B cell (primary cell): ENCODE measurements around the gene UBA3. TPM values are rescaled to one million over a fixed set of nuclear protein-coding genes. Genes with fewer than 3 reads are reported as not detected.

Source experiments
- ATAC-seq: fragments of 200-7000 bp; cut with Tn5 transposase; one replicate; pipeline ENCODE4 v1.10.0; 2021; ENCODE audit warnings: low read depth, mild to moderate bottlenecking, moderate number of reproducible peaks, moderate library complexity
- CTCF ChIA-PET: fragments of 350-600 bp; sonication (Branson Sonifier 250); formaldehyde crosslinking; loops from one replicate; lab custom pipeline; 2021; ENCODE audit warnings: antibody characterized with exemption, inconsistent platforms; lab: Charles Lee
- POLR2A ChIA-PET: fragments of 350-600 bp; sonication (Branson Sonifier 250); formaldehyde crosslinking; loops from one replicate; lab custom pipeline; 2021; ENCODE audit warnings: antibody characterized with exemption; lab: Charles Lee
- DNase-seq: peaks from one replicate; pipeline ENCODE4 v3.0.0; 2013
- H2AFZ ChIP-seq: 2 replicates; pipeline ENCODE4 v1.6.1; 2012; ENCODE audit warnings: mild to moderate bottlenecking, low read depth, low read length; ENCODE audit not compliant: insufficient read depth, poor library complexity, severe bottlenecking
- H3K27ac ChIP-seq, 2 donors: 1 replicate in 1 of 2; 2 replicates in 1 of 2; pipeline ENCODE4 v1.5.1; 2012 to 2013; ENCODE audit warnings: low read length in 2 of 2, mild to moderate bottlenecking in 2 of 2, moderate library complexity in 1 of 2
- H3K27me3 ChIP-seq, 4 experiments: fragments of 200-600 bp in 1 of 4; sonication (generic) in 1 of 4; replicated peaks in 1 of 4; 1 replicate in 2 of 4; 2 replicates in 2 of 4; pipeline versions ENCODE4 v1.6.1 to v1.7.0; 2013 to 2016; ENCODE audit warnings: low read length in 3 of 4, mild to moderate bottlenecking in 2 of 4, mixed read lengths in 1 of 4, moderate library complexity in 1 of 4; ENCODE audit not compliant: insufficient read depth in 4 of 4, control insufficient read depth in 3 of 4; ENCODE audit errors: control extremely low read depth in 1 of 4
- H3K36me3 ChIP-seq, 2 experiments: replicated peaks in 1 of 2; 1 replicate in 1 of 2; 2 replicates in 1 of 2; pipeline versions ENCODE4 v1.6.1 to v1.7.1; 2013; ENCODE audit warnings: low read length in 1 of 2; ENCODE audit not compliant: insufficient read depth in 2 of 2, control insufficient read depth in 1 of 2; ENCODE audit errors: control extremely low read depth in 1 of 2, extremely low read depth in 1 of 2
- H3K4me1 ChIP-seq, 2 donors: fragments of 200-600 bp in 1 of 2; sonication (generic) in 1 of 2; 1 replicate in 1 of 2; 2 replicates in 1 of 2; pipeline versions ENCODE4 v1.5.1 to v1.6.1; 2013 to 2017; ENCODE audit warnings: low read length in 2 of 2; ENCODE audit not compliant: control insufficient read depth in 2 of 2, insufficient read depth in 2 of 2
- H3K4me2 ChIP-seq: replicated peaks from 2 replicates; pipeline ENCODE3; 2012; ENCODE audit warnings: mild to moderate bottlenecking, low read depth, low read length; ENCODE audit not compliant: poor library complexity, severe bottlenecking
- H3K4me3 ChIP-seq, 5 experiments: fragments of 200-600 bp in 1 of 5; sonication (generic) in 1 of 5; 1 replicate in 3 of 5; 2 replicates in 2 of 5; pipeline versions ENCODE4 v1.5.1 to v1.7.0; 2011 to 2016; ENCODE audit warnings: low read length in 4 of 5, mild to moderate bottlenecking in 4 of 5, low read depth in 2 of 5, control low read depth in 1 of 5, moderate library complexity in 1 of 5; ENCODE audit not compliant: insufficient read depth in 1 of 5; ENCODE audit errors: control extremely low read depth in 1 of 5, extremely low read depth in 1 of 5
- H3K79me2 ChIP-seq: fragments of 200-600 bp; sonication (generic); one replicate; pipeline ENCODE4 v1.6.0; 2016; ENCODE audit warnings: low read length; ENCODE audit not compliant: control insufficient read depth, insufficient read depth
- H3K9ac ChIP-seq: fragments of 200-600 bp; sonication (generic); 2 replicates; pipeline ENCODE4 v1.6.1; 2017; ENCODE audit warnings: mild to moderate bottlenecking, low read length, moderate library complexity
- H3K9me3 ChIP-seq, 3 donors: one replicate each; pipeline versions ENCODE4 v1.6.1 to v1.7.1; 2013; ENCODE audit warnings: low read length in 2 of 3; ENCODE audit not compliant: control insufficient read depth in 2 of 3, insufficient read depth in 1 of 3; ENCODE audit errors: control extremely low read depth in 1 of 3
- H4K20me1 ChIP-seq: 2 replicates; pipeline ENCODE4 v1.6.0; 2012; ENCODE audit warnings: mild to moderate bottlenecking, low read length; ENCODE audit not compliant: insufficient read depth, control insufficient read depth, poor library complexity, severe bottlenecking
- H3K27ac Mint-ChIP-seq: one replicate; pipeline ENCODE4 v1.8.0; 2021; ENCODE audit warnings: mixed read lengths
- H3K27me3 Mint-ChIP-seq: one replicate; pipeline ENCODE4 v1.8.0; 2021; ENCODE audit warnings: mixed read lengths
- H3K4me1 Mint-ChIP-seq: one replicate; pipeline ENCODE4 v1.8.0; 2021; ENCODE audit warnings: mixed read lengths
- H3K4me3 Mint-ChIP-seq: one replicate; pipeline ENCODE4 v1.8.0; 2021; ENCODE audit warnings: mixed read lengths
- H3K9me3 Mint-ChIP-seq: one replicate; pipeline ENCODE4 v1.8.0; 2022; ENCODE audit warnings: mixed read lengths; ENCODE audit not compliant: insufficient read depth
- CTCF ChIP-seq: fragments of 200-600 bp; IDR thresholded peaks from one replicate; pipeline ENCODE4 v1.8.0; 2022; ENCODE audit warnings: antibody characterized with exemption, mild to moderate bottlenecking
- EZH2 ChIP-seq: IDR thresholded peaks from 2 replicates; pipeline ENCODE4 v1.6.1; 2012; ENCODE audit warnings: borderline replicate concordance, low read depth, mild to moderate bottlenecking, moderate library complexity, low read length; ENCODE audit not compliant: insufficient read depth, poor library complexity, severe bottlenecking
- WGBS: methylation state at CpG from one replicate; pipeline ENCODE4 v1.1.5; 2013; ENCODE audit warnings: missing lambda C conversion rate; ENCODE audit not compliant: insufficient coverage; 5-methylcytosine and 5-hydroxymethylcytosine counted together
- intact Hi-C: fragments of 100-400 bp; cut with micrococcal nuclease; formaldehyde crosslinking; loops from one replicate; pipeline ENCODE4 v1.10.0; 2022
- polyA plus RNA-seq: library from polyadenylated mRNA; depleted of rRNA; stranded (reverse); fragments of >200 nt; gene quantifications from 2 replicates; pipeline ENCODE4 v1.2.3, GENCODE V29; 2012
- total RNA-seq, 2 donors: library from RNA; stranded (reverse); fragments of 120-200 nt in 1 of 2; gene quantifications; 1 replicate in 1 of 2; 2 replicates in 1 of 2; pipeline versions ENCODE4 v1.2.3 to v1.2.4, GENCODE V29; 2013 to 2022

UBA3 gene
- total and polyA plus RNA-seq, 2 donors (not counting 1 experiment from before 2014, with no cell fraction given), result 42.2 to 99.8 TPM

DNA sequence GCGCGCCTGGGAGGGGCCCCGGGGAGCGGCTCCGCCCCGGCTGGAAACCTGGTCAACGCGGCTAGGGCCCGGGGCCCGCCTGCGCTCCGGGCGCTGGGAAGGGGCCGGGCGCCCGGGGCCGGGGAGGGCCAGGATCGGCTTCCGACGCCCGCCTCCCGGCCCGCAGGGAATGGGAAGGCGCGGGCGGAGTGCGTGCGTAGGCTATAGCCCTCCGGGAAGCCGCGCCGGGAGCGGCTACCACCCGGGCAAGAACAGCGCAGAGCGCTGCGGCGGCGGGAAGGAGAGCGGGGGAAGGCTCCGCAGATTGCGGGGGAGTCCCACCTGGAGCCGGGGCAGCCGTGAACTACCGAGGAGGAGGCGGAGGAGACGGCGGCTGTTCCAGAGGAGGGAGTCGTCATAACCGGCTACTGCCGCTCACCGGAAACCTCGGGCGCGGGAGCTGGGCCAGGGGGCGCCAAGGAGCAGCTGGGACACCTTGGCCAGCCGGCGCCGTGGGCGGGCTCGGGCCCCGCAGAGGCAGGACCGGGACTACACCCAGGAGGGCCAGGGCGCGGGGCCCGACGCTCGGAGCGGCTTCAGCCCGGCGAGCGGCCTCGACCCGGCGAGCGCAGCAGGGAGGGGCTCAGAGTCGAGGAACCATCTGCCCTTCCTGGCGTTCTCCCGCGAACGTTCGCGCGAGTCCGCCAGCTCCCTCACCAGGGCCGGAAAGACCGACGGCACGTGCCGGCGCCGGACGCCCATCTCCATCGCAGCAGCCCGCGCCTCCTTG, 66.7 kb downstream of the UBA3 start, which contains the start of gene EOGT:
Gene EOGT, minus strand, starts transcription at position 432 of the 769 bp plus-strand sequence. CDS start 3,838 bp downstream, outside the sequence.
- CTCF ChIA-PET, result interaction anchor here (0.8 to 2.2 kb wide), 12 partner anchors 13 to 108 kb away, joined by 3 to 6 read pairs (median 4); partner anchors contain the start of genes ARL6IP5 and TMF1
- Histone ChIP-seq H3K36me3 (peaks cover 0 to 10% of the 10 kb centered on the region in 2 experiments), H3K4me2 (peak within 1 kb of the TSS; percentile 94), H2AFZ (peak within 1 kb of the TSS; percentile 93), H4K20me1 (no peaks in the 10 kb centered on the region), H3K9ac (peak within 1 kb of the TSS; percentile 74), H3K4me3 (peak within 1 kb of the TSS; percentile 39 to 79 (median 72)), H3K9me3 (no peaks in the 10 kb centered on the region), H3K79me2 (no peaks in the 10 kb centered on the region), H3K27me3 (no peaks in the 10 kb centered on the region), H3K27ac (peak within 1 kb of the TSS in 1 of 2 donors; percentile 47), H3K4me1 (peaks cover 6 to 11% of the 10 kb centered on the region in 2 donors)
- under 1% methylated on average over 96 of the region's 96 CpGs for WGBS
- intact Hi-C loops, result loop anchor here (1.0 to 2.0 kb wide), 4 partner anchors 39 to 293 kb away; partner anchors contain the start of genes ARL6IP5, TMF1 and UBA3
- H3K27me3 Mint-ChIP-seq, result no peaks in the 10 kb centered on the region
- peak; percentile 81 for DNase-seq
- H3K9me3 Mint-ChIP-seq, result no peaks in the 10 kb centered on the region
- ATAC-seq, result peak; percentile 88
- peaks cover 10% of the 10 kb centered on the region for H3K4me1 Mint-ChIP-seq
- POLR2A ChIA-PET, result interaction anchor here (0.6 kb wide), 1 partner anchor 73 kb away, joined by 6 read pairs; no protein-coding TSS in a partner anchor
- TF ChIP-seq EZH2 (no peak), CTCF (peak; percentile 49)
- peak within 1 kb of the TSS; percentile 67 for H3K27ac Mint-ChIP-seq
- H3K4me3 Mint-ChIP-seq, result peak within 1 kb of the TSS; percentile 92
